Esophagus squamous epithelium (tissue), 5 donors: ENCODE results near the gene PKN3. TPM values are rescaled to one million over a fixed set of nuclear protein-coding genes. Genes with fewer than 3 reads are reported as not detected.

Source experiments
- DNase-seq: peaks from one replicate; lab custom pipeline; 2025; lab: John Stamatoyannopoulos, UW
- H3K27ac ChIP-seq, 4 donors: fragments of 200-600 bp; sonication (generic); one replicate each; pipeline ENCODE4 v1.5.1; 2016 to 2019; ENCODE audit warnings: mild to moderate bottlenecking in 1 of 4
- H3K27me3 ChIP-seq, 4 donors: fragments of 200-600 bp; sonication (generic); 1 replicate in 3 of 4; 2 replicates in 1 of 4; pipeline versions ENCODE4 v1.5.1 to v1.6.0; 2017 to 2021; ENCODE audit warnings: antibody characterized with exemption in 1 of 4
- H3K36me3 ChIP-seq, 3 donors: fragments of 200-600 bp; sonication (generic); one replicate each; pipeline ENCODE4 v1.5.1; 2016 to 2019
- H3K4me1 ChIP-seq, 3 donors: fragments of 200-600 bp; sonication (generic); one replicate each; pipeline ENCODE4 v1.5.1; 2017 to 2019
- H3K4me3 ChIP-seq, 4 donors: fragments of 200-600 bp; sonication (generic); 1 replicate in 3 of 4; 2 replicates in 1 of 4; pipeline ENCODE4 v1.5.1; 2016 to 2019; ENCODE audit warnings: mild to moderate bottlenecking in 2 of 4, moderate library complexity in 1 of 4
- H3K9me3 ChIP-seq, 3 donors: fragments of 200-600 bp; sonication (generic); one replicate each; pipeline ENCODE4 v1.5.1; 2016 to 2019
- POLR2A ChIP-seq, 4 donors: fragments of 450-650 bp; IDR thresholded peaks; one replicate each; pipeline ENCODE4 v1.6.1; 2017; ENCODE audit warnings: antibody characterized with exemption in 4 of 4, mild to moderate bottlenecking in 4 of 4, moderate library complexity in 3 of 4
- WGBS, 2 donors: methylation state at CpG; one replicate each; pipeline ENCODE4 v1.1.5; 2018; 5-methylcytosine and 5-hydroxymethylcytosine counted together
- intact Hi-C: fragments of 100-400 bp; cut with DNase I; formaldehyde crosslinking; loops from one replicate; pipeline ENCODE4 v1.15.0; 2022
- total RNA-seq, 4 donors: library from RNA; depleted of rRNA; stranded (reverse); fragments of >200 nt; gene quantifications; one replicate each; pipeline ENCODE4 v1.1.0, GENCODE V29; 2016
- TF ChIP-seq, protein P1 (sequence below), 6 experiments: fragments of 450-650 bp in 4 of 6; fragments of 200-600 bp in 2 of 6; sonication (generic) in 2 of 6; IDR thresholded peaks; one replicate each; pipeline ENCODE4 v1.5.1; 2016 to 2019; ENCODE audit warnings: antibody characterized with exemption in 6 of 6, mild to moderate bottlenecking in 4 of 6, moderate library complexity in 4 of 6
- donor health status: DM: yes; HTN: yes; CAD: no.

Gene PKN3
- 1 to 10 TPM; 2.3 to 6.2 (median 3.2) TPM for total RNA-seq

DNA sequence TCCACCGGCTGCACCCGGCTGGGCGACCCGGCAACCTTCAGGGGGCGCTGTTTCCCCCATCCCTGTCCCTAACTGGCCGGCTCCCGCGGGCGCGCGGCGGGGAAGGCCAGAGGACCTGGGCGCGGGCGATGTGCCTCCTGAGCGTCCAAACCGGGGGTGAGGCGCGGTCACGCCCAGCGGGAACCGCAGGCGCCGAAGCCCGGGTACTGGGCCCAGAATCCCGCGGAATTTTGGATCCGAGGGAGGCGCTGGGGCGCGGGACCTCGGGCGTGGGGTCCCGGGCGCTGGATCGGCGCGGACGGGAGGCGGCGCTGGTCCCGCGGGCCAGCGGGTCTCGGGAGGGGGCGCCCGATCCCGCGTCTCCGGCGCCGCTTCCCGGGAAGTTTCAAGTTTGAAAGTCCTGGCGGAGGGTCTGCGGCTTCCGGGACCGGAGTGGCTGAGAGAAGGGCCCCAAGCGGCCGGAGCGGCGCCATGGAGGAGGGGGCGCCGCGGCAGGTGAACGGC, at the start of gene PKN3:
Gene PKN3 (plus strand): TSS at position 59 of the 504 bp plus-strand sequence. CDS start 413 bp downstream, at position 472.
- DNase-seq, result no peak
- WGBS, 2 donors, result no CpG with 5 or more reads among the region's 65 CpGs
- H3K27me3 ChIP-seq, result no peaks in the 10 kb centered on the region
- no peaks in the 10 kb centered on the region for H3K9me3 ChIP-seq
- intact Hi-C loops, result no loop called here
- peak within 1 kb of the TSS; percentile 81 to 92 (median 84) for H3K27ac ChIP-seq
- H3K4me3 ChIP-seq, result peak within 1 kb of the TSS; percentile 56 to 93 (median 64)
- H3K4me1 ChIP-seq, result peaks cover 6 to 26% (median 7%) of the 10 kb centered on the region in 3 donors
- no peaks in the 10 kb centered on the region for H3K36me3 ChIP-seq
- TF ChIP-seq, protein P1, sequence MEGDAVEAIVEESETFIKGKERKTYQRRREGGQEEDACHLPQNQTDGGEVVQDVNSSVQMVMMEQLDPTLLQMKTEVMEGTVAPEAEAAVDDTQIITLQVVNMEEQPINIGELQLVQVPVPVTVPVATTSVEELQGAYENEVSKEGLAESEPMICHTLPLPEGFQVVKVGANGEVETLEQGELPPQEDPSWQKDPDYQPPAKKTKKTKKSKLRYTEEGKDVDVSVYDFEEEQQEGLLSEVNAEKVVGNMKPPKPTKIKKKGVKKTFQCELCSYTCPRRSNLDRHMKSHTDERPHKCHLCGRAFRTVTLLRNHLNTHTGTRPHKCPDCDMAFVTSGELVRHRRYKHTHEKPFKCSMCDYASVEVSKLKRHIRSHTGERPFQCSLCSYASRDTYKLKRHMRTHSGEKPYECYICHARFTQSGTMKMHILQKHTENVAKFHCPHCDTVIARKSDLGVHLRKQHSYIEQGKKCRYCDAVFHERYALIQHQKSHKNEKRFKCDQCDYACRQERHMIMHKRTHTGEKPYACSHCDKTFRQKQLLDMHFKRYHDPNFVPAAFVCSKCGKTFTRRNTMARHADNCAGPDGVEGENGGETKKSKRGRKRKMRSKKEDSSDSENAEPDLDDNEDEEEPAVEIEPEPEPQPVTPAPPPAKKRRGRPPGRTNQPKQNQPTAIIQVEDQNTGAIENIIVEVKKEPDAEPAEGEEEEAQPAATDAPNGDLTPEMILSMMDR (IDR thresholded peaks at IDR 0.05), result peak; percentile 81 to 95 (median 87)
- TF ChIP-seq POLR2A (IDR thresholded peaks at IDR 0.05), result peak in 1 of 4 donors; percentile 12

DNA sequence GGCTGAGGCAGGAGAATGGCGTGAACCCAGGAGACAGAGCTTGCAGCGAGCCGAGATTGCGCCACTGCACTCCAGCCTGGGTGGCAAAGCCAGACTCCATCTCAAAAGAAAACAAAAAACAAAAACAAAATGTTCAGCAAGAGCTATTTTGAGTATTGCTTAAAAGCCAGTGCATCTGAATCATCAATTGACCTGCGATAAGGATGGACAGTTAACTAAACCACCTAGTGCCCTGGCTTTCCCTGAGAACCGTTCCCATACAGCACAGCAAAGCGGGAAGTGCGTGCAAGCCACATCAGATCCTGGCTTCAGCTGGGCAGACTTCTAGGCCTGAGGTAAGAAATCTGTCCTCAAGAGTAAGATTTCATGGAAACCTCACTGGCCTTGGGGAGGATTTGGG, 48.4 kb upstream of the PKN3 start:
- intact Hi-C loops, result no loop called here
- H3K27me3 ChIP-seq, result no peaks in the 10 kb centered on the region
- DNase-seq, result no peak
- no peaks in the 10 kb centered on the region for H3K36me3 ChIP-seq
- no peaks in the 10 kb centered on the region for H3K9me3 ChIP-seq
- WGBS, 2 donors, result 90 to 91% methylated on average over 5 to 8 of the region's 8 CpGs
- TF ChIP-seq POLR2A (IDR thresholded peaks at IDR 0.05), result no peak
- TF ChIP-seq, protein P1 (IDR thresholded peaks at IDR 0.05), result no peak
- H3K4me1 ChIP-seq, result peaks cover 0 to 16% (median 3%) of the 10 kb centered on the region in 3 donors
- no peak overlapping the region for H3K27ac ChIP-seq
- H3K4me3 ChIP-seq, result no peak overlapping the region

DNA sequence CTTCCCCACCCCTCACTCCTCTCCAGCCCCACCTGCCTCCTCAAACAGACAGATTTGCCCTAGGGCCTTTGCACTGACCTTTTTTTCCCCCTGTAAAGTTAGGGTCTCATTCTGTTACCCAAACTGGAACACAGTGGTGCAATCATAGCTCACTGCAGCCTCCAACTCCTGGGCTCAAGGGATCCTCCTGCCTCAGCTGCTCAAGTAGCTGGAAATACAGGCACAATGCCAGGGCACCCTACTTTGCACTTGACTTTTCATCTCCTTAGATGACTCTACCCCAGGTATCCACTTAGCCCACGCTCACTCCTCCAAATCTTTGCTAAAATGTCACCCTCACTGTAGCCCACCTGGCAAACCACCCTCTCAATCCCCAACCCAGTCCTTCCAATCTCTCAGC, 47.8 kb upstream of the PKN3 start:
- intact Hi-C loops, result no loop called here
- no peaks in the 10 kb centered on the region for H3K9me3 ChIP-seq
- H3K4me3 ChIP-seq, result no peak overlapping the region
- no peak overlapping the region for H3K27ac ChIP-seq
- 100% methylated on average over 1 of the region's 1 CpG for WGBS, 2 donors
- no peaks in the 10 kb centered on the region for H3K27me3 ChIP-seq
- TF ChIP-seq POLR2A (IDR thresholded peaks at IDR 0.05), result no peak
- TF ChIP-seq, protein P1 (IDR thresholded peaks at IDR 0.05), result no peak
- no peak for DNase-seq
- H3K4me1 ChIP-seq, result peaks cover 0 to 16% (median 3%) of the 10 kb centered on the region in 3 donors
- H3K36me3 ChIP-seq, result no peaks in the 10 kb centered on the region

DNA sequence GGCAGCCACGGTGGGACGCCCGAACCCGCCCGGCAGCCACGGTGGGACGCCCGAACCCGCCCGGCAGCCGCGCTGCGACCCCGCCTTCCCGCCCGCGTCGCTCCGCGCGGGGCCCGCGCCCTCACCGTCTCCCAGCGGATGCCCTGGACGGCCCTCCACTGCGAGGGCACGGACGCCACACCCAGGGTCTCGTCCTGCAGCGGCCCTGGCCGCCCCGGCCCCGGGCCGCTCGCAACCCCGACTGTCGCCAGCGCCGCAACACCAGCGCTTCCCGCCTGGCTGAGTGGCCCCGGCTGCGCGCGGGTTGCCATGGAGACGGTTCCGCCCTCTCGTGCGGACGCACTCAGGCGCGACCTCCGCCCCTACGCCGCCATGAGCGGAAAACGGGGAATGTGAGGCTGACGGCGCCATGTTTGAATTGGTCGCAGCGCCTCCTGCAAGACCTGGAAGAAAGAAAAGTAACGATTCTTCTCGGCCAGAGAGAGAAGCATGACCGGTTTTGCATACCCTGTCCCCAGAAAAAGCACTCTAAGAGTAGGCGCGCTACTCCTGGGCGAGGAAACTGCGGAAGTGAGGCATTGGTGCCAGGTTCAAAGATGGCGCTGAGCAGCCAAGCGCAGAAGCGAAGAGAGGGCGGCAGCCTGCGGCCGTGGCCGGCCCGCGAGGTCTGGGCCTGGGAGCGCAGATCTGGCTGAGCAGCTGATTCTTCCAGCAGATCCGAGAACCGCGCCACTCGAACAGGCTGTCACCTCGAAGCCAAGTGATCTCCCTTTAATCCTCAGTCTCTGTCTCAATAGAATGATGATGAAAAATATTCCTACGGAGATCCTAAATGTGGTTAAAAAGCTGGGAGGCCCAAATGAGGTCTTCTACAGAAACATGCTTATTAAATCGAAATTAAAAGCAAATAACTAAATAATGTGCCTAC, 45.6 kb upstream of the PKN3 start, which contains the start of gene DYNC2I2:
Gene DYNC2I2 (minus strand): TSS at position 432 of the 928 bp plus-strand sequence. CDS start 121 bp downstream, at position 311.
- DNase-seq, result peak; percentile 38
- intact Hi-C loops, result no loop called here
- H3K27me3 ChIP-seq, result no peaks in the 10 kb centered on the region
- no peaks in the 10 kb centered on the region for H3K36me3 ChIP-seq
- peak within 1 kb of the TSS; percentile 65 to 95 (median 74) for H3K4me3 ChIP-seq
- 1 to 3% methylated on average over 6 to 30 of the region's 86 CpGs for WGBS, 2 donors
- peak within 1 kb of the TSS; percentile 96 to 99 (median 98) for H3K27ac ChIP-seq
- peak in 2 of 4 donors; percentile 27 to 49 for TF ChIP-seq POLR2A (IDR thresholded peaks at IDR 0.05)
- TF ChIP-seq, protein P1 (IDR thresholded peaks at IDR 0.05), result peak in 1 of 6 experiments; percentile 5
- H3K9me3 ChIP-seq, result no peaks in the 10 kb centered on the region
- peaks cover 0 to 16% (median 3%) of the 10 kb centered on the region in 3 donors for H3K4me1 ChIP-seq

DNA sequence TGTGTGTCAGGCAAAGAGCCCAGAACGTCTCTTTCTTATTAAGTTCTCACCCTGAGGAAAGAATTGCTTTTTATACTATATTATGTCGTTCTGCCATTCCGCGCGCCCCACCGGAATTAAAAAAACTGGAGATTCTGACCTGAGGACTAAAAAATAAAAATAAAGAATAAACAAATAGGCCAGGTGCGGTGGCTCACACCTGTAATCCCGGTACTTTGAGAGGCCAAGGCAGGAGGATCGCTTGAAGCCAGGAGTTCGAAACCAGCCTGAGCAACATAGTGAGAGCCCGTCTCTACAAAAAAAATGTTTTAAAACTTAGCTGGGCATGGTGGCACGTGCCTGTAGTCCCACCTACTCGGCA, 45.0 kb upstream of the PKN3 start:
- Histone ChIP-seq H3K9me3 (no peaks in the 10 kb centered on the region), H3K4me1 (peaks cover 0 to 16% (median 3%) of the 10 kb centered on the region in 3 donors), H3K27ac (peak overlapping the region; percentile 96 to 99 (median 98)), H3K27me3 (no peaks in the 10 kb centered on the region), H3K4me3 (peak overlapping the region in 3 of 4 donors; percentile 65 to 95 (median 78)), H3K36me3 (no peaks in the 10 kb centered on the region)
- 93 to 97% methylated on average over 13 of the region's 13 CpGs for WGBS, 2 donors
- intact Hi-C loops, result no loop called here
- DNase-seq, result no peak
- TF ChIP-seq POLR2A (IDR thresholded peaks at IDR 0.05), result no peak
- TF ChIP-seq, protein P1 (IDR thresholded peaks at IDR 0.05), result no peak
